HL-60 (cell line): ENCODE data around the gene STEAP1B.

ENCODE experiments used
- DNase-seq, 2 experiments: peaks; one replicate each; pipeline ENCODE4 v3.0.0-alpha.2; 2010 to 2020; ENCODE audit warnings: low read depth in 1 of 2, low spot score in 1 of 2
- H3K27ac ChIP-seq: fragments of 250-450 bp; sonication (Bioruptor Pico); replicated peaks from 2 replicates; pipeline ENCODE4 v1.5.1; 2020; ENCODE audit warnings: mild to moderate bottlenecking, moderate library complexity
- H3K27me3 ChIP-seq: fragments of 250-450 bp; sonication (Bioruptor Pico); 2 replicates; pipeline ENCODE4 v1.5.1; 2021; ENCODE audit warnings: mild to moderate bottlenecking, moderate library complexity; ENCODE audit not compliant: insufficient read depth, poor library complexity, severe bottlenecking
- H3K4me3 ChIP-seq: replicated peaks from 2 replicates; pipeline ENCODE4 v1.5.1; 2011; ENCODE audit warnings: mild to moderate bottlenecking, control low read depth, low read length; ENCODE audit not compliant: insufficient read depth
- GABPA ChIP-seq: IDR thresholded peaks from 2 replicates; pipeline ENCODE4 v1.6.1; 2012; ENCODE audit warnings: low read depth
- POLR2AphosphoS5 ChIP-seq: IDR thresholded peaks from 2 replicates; pipeline ENCODE4 v1.6.1; 2012; ENCODE audit warnings: low read depth
- REST ChIP-seq: IDR thresholded peaks from 2 replicates; pipeline ENCODE4 v1.6.1; 2012; ENCODE audit warnings: low read depth; ENCODE audit not compliant: insufficient replicate concordance
- SPI1 ChIP-seq: IDR thresholded peaks from 2 replicates; pipeline ENCODE4 v1.6.1; 2012; ENCODE audit warnings: low read depth, mild to moderate bottlenecking, borderline replicate concordance
- TF ChIP-seq, protein P1 (sequence below): IDR thresholded peaks from one replicate; pipeline ENCODE4 v1.5.1; 2011; ENCODE audit warnings: low read length, control low read depth, inconsistent platforms; ENCODE audit not compliant: insufficient read depth

STEAP1B gene

DNA sequence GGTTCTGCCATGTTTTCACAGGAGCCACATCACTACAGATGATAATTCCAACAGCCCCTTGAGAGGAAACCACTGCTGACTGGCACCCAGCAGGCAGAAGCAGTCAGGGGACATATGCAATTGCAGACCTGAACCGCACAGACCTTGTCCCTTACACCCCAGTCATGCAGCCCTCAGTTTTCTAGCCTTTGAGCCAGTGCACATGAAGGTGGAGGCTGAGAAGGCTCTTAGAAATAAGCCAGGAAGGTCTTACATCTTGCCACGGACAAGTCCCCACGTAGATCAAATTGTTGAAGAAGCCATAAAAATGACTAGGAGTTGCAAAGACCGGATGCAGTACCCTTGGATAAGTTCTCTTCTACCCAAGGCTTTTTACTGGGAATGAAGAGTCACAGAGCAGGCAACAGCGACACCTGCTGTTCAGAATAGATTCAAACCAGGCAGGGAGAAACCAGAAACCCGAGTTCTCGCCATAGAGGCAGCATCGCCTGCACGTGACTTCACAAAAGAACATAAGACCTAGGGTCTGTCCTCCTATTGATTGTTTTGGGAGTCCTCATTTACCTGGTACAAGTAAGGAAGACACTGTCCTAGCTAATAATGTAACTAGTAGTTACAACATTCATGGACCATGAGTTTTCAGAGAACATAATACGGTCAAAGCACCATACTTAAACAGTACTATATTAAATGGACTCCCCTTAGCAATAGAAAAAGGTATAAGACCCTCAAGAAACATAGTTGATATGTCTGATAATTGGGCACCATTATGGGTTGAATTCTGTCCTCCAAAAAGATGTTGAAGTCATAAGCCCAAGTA is 11.1 kb downstream of the STEAP1B start:
- H3K4me3 ChIP-seq = no peak overlapping the region
- no peak overlapping the region for H3K27ac ChIP-seq
- peaks cover 5% of the 10 kb centered on the region for H3K27me3 ChIP-seq
- DNase-seq = peak in 1 of 2 experiments; percentile 54
- TF ChIP-seq SPI1 (no peak), REST (no peak), GABPA (no peak), POLR2AphosphoS5 (no peak)
- TF ChIP-seq, protein P1, sequence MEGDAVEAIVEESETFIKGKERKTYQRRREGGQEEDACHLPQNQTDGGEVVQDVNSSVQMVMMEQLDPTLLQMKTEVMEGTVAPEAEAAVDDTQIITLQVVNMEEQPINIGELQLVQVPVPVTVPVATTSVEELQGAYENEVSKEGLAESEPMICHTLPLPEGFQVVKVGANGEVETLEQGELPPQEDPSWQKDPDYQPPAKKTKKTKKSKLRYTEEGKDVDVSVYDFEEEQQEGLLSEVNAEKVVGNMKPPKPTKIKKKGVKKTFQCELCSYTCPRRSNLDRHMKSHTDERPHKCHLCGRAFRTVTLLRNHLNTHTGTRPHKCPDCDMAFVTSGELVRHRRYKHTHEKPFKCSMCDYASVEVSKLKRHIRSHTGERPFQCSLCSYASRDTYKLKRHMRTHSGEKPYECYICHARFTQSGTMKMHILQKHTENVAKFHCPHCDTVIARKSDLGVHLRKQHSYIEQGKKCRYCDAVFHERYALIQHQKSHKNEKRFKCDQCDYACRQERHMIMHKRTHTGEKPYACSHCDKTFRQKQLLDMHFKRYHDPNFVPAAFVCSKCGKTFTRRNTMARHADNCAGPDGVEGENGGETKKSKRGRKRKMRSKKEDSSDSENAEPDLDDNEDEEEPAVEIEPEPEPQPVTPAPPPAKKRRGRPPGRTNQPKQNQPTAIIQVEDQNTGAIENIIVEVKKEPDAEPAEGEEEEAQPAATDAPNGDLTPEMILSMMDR = peak; percentile 69

DNA sequence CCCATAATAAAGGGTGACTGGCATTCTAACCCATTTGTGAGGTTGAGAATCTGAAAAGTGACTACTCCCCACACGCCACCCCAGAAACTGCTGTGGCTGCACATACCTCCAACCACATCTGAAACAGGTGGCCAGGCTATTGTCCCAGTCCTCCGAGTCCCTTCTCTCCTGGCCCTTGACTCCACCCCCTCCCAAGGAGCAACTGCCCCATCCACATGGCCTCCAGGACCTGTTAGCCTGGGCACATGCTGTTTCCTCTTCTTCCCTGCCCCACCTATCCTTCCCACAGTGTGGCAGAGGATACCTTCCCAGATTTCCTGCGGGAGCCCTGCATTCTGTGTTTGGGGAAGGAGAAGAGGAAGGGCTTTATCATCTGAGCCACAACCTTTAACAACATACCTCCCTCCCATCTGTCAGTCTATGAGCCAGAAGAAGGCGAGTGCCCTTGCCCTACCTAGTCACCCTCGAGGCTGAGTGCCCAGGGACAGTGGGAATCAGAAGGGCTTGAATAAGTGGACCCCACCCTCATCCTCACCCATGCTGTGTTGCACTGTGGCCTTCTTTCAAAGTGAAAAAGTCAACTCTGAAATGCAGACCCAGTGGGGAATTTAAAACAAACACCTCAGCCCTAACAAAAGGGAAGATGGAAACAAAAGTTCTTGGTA is 11.9 kb downstream of the STEAP1B start:
- Histone ChIP-seq H3K27ac (no peak overlapping the region), H3K27me3 (peaks cover 5% of the 10 kb centered on the region), H3K4me3 (no peak overlapping the region)
- DNase-seq = no peak
- TF ChIP-seq, protein P1 = no peak
- TF ChIP-seq GABPA (no peak), POLR2AphosphoS5 (no peak), SPI1 (no peak), REST (no peak)

GRCh38 chr7:22486597-22486996 is 13.4 kb downstream of the STEAP1B start:
- TF ChIP-seq SPI1 = no peak
- TF ChIP-seq REST = no peak
- TF ChIP-seq, protein P1 = no peak
- TF ChIP-seq GABPA = no peak
- TF ChIP-seq POLR2AphosphoS5 = no peak
- Histone ChIP-seq H3K4me3 (no peak overlapping the region), H3K27ac (no peak overlapping the region), H3K27me3 (peaks cover 5% of the 10 kb centered on the region)
- DNase-seq = no peak
